ENCODE results near the gene AREL1.

Gene AREL1

GRCh38 chr14:74705613-74706500 is 7.0 kb downstream of the AREL1 start:
- Histone ChIP-seq H3K27me3 (replicated peaks) (no peaks in the 10 kb centered on the region), H3K36me3 (replicated peaks) (peaks cover 2% of the 10 kb centered on the region), H3K4me3 (ENCODE audit: low read depth, low read length) (no peak overlapping the region), H3K27ac (no peak overlapping the region)
- in situ Hi-C loops (cut with HindIII; ENCODE audit: low pct_ligation_motif_present, low sequenced_read_pairs), result no loop called here
- TF ChIP-seq CTCF (IDR thresholded peaks at IDR 0.05; ENCODE audit: low read depth, low read length, missing control alignments), result no peak
- DNase-seq, result no peak

GRCh38 chr14:74704656-74705055 is 8.2 kb downstream of the AREL1 start:
- Histone ChIP-seq H3K36me3 (replicated peaks) (peaks cover 2% of the 10 kb centered on the region), H3K27me3 (replicated peaks) (no peaks in the 10 kb centered on the region), H3K4me3 (ENCODE audit: low read depth, low read length) (no peak overlapping the region), H3K27ac (no peak overlapping the region)
- DNase-seq, result no peak
- in situ Hi-C loops (cut with HindIII; ENCODE audit: low pct_ligation_motif_present, low sequenced_read_pairs), result no loop called here
- TF ChIP-seq CTCF (IDR thresholded peaks at IDR 0.05; ENCODE audit: low read depth, low read length, missing control alignments), result no peak

GRCh38 chr14:74703043-74703442 is 9.8 kb downstream of the AREL1 start:
- in situ Hi-C loops (cut with HindIII; ENCODE audit: low pct_ligation_motif_present, low sequenced_read_pairs), result no loop called here

GRCh38 chr14:74702293-74702692 is 10.6 kb downstream of the AREL1 start:
- Histone ChIP-seq H3K4me3 (ENCODE audit: low read depth, low read length) (no peak overlapping the region), H3K27ac (no peak overlapping the region), H3K27me3 (replicated peaks) (no peaks in the 10 kb centered on the region), H3K36me3 (replicated peaks) (peaks cover 2% of the 10 kb centered on the region)
- in situ Hi-C loops (cut with HindIII; ENCODE audit: low pct_ligation_motif_present, low sequenced_read_pairs), result no loop called here
- no peak for TF ChIP-seq CTCF (IDR thresholded peaks at IDR 0.05; ENCODE audit: low read depth, low read length, missing control alignments)
- no peak for DNase-seq

More at GRCh38 chr14:74703043-74703442, 9.8 kb downstream of the AREL1 start:
- Histone ChIP-seq H3K4me3 (ENCODE audit: low read depth, low read length) (no peak overlapping the region), H3K27ac (no peak overlapping the region), H3K36me3 (replicated peaks) (peaks cover 2% of the 10 kb centered on the region), H3K27me3 (replicated peaks) (no peaks in the 10 kb centered on the region)
- TF ChIP-seq CTCF (IDR thresholded peaks at IDR 0.05; ENCODE audit: low read depth, low read length, missing control alignments), result no peak
- no peak for DNase-seq

- Histone ChIP-seq H3K27ac (no peak overlapping the region), H3K27me3 (replicated peaks) (no peaks in the 10 kb centered on the region), H3K36me3 (replicated peaks) (no peaks in the 10 kb centered on the region), H3K4me3 (ENCODE audit: low read depth, low read length) (no peak overlapping the region)
- in situ Hi-C loops (cut with HindIII; ENCODE audit: low pct_ligation_motif_present, low sequenced_read_pairs), result no loop called here
- TF ChIP-seq CTCF (IDR thresholded peaks at IDR 0.05; ENCODE audit: low read depth, low read length, missing control alignments), result no peak
- DNase-seq, result no peak
Measured at GRCh38 chr14:74698465-74698864, 14.4 kb downstream of the AREL1 start.

All from brain microvascular endothelial cell (primary cell).